ENCODE measurements around the gene GPD2. TPM values are rescaled to one million over a fixed set of nuclear protein-coding genes. Genes with fewer than 3 reads are reported as not detected.
A peak's percentile ranks its signal among the peaks of the same experiment; 100 is the strongest.

GPD2 gene
- total and polyA plus RNA-seq, 2 donors (not counting 1 experiment from before 2014, with no cell fraction given), result 21.6 to 46.6 TPM

DNA sequence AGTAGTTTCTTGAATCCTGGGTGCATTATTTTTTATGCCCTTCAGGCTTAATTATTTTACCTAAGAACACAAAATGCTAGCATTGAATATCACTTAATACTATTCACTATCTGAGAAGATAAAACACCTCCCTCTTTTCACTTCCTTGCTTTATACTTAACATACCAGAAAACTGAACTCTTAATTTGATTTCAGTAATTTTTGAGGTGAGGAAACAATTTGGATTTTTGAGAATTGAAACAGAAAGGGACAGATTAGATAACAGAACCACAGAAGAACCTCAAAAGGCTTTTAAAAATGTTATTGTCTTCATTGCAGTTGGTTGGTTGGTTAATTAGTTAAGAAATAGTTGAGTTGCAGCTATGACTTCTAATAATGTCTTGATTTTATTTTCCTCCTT lies 69.5 kb downstream of the GPD2 start:
- no peaks in the 10 kb centered on the region for H3K36me3 ChIP-seq (ENCODE audit: control insufficient read depth, insufficient read depth, low read length)
- H3K9ac ChIP-seq (ENCODE audit: insufficient read depth, low read length), result no peak overlapping the region
- H3K79me2 ChIP-seq (ENCODE audit: control insufficient read depth, insufficient read depth, low read length), result no peaks in the 10 kb centered on the region
- TF ChIP-seq, protein P1, sequence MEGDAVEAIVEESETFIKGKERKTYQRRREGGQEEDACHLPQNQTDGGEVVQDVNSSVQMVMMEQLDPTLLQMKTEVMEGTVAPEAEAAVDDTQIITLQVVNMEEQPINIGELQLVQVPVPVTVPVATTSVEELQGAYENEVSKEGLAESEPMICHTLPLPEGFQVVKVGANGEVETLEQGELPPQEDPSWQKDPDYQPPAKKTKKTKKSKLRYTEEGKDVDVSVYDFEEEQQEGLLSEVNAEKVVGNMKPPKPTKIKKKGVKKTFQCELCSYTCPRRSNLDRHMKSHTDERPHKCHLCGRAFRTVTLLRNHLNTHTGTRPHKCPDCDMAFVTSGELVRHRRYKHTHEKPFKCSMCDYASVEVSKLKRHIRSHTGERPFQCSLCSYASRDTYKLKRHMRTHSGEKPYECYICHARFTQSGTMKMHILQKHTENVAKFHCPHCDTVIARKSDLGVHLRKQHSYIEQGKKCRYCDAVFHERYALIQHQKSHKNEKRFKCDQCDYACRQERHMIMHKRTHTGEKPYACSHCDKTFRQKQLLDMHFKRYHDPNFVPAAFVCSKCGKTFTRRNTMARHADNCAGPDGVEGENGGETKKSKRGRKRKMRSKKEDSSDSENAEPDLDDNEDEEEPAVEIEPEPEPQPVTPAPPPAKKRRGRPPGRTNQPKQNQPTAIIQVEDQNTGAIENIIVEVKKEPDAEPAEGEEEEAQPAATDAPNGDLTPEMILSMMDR (conservative IDR thresholded peaks at IDR 0.05 in 1 of 2, IDR thresholded peaks at IDR 0.05 in 1 of 2; ENCODE audit: low read depth in 1 of 2, low read length in 2 of 2), result no peak
- TF ChIP-seq EZH2 (IDR thresholded peaks at IDR 0.05; ENCODE audit: low read length, missing control alignments), result no peak
- H4K20me1 ChIP-seq (ENCODE audit: control insufficient read depth, extremely low read depth, insufficient read depth, low read length), result no peaks in the 10 kb centered on the region
- no peaks in the 10 kb centered on the region for H3K4me1 ChIP-seq (ENCODE audit: control insufficient read depth, extremely low read depth, insufficient read depth, low read length)
- H3K27ac ChIP-seq (ENCODE audit: insufficient read depth, low read length), result no peak overlapping the region
- no peak overlapping the region for H3K4me2 ChIP-seq (ENCODE audit: extremely low read depth, insufficient read depth, low read length)
- DNase-seq (ENCODE audit: low read depth in 2 of 2), result peak in 1 of 2 donors; percentile 18
- no peaks in the 10 kb centered on the region for H3K27me3 ChIP-seq (ENCODE audit: control insufficient read depth, insufficient read depth, low read length)
- H2AFZ ChIP-seq (ENCODE audit: low read length), result no peak overlapping the region
- H3K9me3 ChIP-seq (ENCODE audit: control insufficient read depth, insufficient read depth, low read depth, low read length), result no peaks in the 10 kb centered on the region
- no peak overlapping the region for H3K4me3 ChIP-seq (replicated peaks in 1 of 4; ENCODE audit: control extremely low read depth in 1 of 4, insufficient read depth in 1 of 4, low read depth in 3 of 4, low read length in 4 of 4)

DNA sequence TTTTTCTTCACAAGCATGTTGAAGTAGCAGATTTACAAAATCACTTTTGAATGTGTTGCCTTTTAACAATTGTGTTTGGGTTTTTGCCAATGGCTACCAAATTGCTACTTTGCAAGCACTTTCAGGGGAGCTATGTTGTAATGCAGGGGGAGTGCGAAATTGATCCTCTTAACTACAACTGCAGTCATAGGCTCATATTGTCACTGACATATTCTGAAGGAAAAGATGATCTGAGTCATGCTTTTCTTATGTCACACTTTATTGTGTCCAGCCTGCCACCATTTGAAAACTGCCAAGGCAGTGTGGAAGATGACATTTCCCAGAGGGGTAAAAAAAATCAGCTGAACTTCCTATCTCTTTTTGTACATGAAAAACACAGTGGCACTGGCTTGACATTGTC lies 74.9 kb downstream of the GPD2 start:
- H3K36me3 ChIP-seq (ENCODE audit: control insufficient read depth, insufficient read depth, low read length), result no peaks in the 10 kb centered on the region
- no peaks in the 10 kb centered on the region for H4K20me1 ChIP-seq (ENCODE audit: control insufficient read depth, extremely low read depth, insufficient read depth, low read length)
- no peak overlapping the region for H2AFZ ChIP-seq (ENCODE audit: low read length)
- H3K9me3 ChIP-seq (ENCODE audit: control insufficient read depth, insufficient read depth, low read depth, low read length), result no peaks in the 10 kb centered on the region
- H3K27me3 ChIP-seq (ENCODE audit: control insufficient read depth, insufficient read depth, low read length), result no peaks in the 10 kb centered on the region
- DNase-seq (ENCODE audit: low read depth in 2 of 2), result peak in 1 of 2 donors; percentile 2
- H3K4me1 ChIP-seq (ENCODE audit: control insufficient read depth, extremely low read depth, insufficient read depth, low read length), result no peaks in the 10 kb centered on the region
- H3K27ac ChIP-seq (ENCODE audit: insufficient read depth, low read length), result no peak overlapping the region
- H3K4me2 ChIP-seq (ENCODE audit: extremely low read depth, insufficient read depth, low read length), result no peak overlapping the region
- TF ChIP-seq EZH2 (IDR thresholded peaks at IDR 0.05; ENCODE audit: low read length, missing control alignments), result no peak
- TF ChIP-seq, protein P1 (conservative IDR thresholded peaks at IDR 0.05 in 1 of 2, IDR thresholded peaks at IDR 0.05 in 1 of 2; ENCODE audit: low read depth in 1 of 2, low read length in 2 of 2), result no peak
- no peaks in the 10 kb centered on the region for H3K79me2 ChIP-seq (ENCODE audit: control insufficient read depth, insufficient read depth, low read length)
- H3K9ac ChIP-seq (ENCODE audit: insufficient read depth, low read length), result no peak overlapping the region
- no peak overlapping the region for H3K4me3 ChIP-seq (replicated peaks in 1 of 4; ENCODE audit: control extremely low read depth in 1 of 4, insufficient read depth in 1 of 4, low read depth in 3 of 4, low read length in 4 of 4)

- Histone ChIP-seq H2AFZ (ENCODE audit: low read length) (no peak overlapping the region), H3K4me3 (replicated peaks in 1 of 4; ENCODE audit: control extremely low read depth in 1 of 4, insufficient read depth in 1 of 4, low read depth in 3 of 4, low read length in 4 of 4) (no peak overlapping the region), H3K79me2 (ENCODE audit: control insufficient read depth, insufficient read depth, low read length) (no peaks in the 10 kb centered on the region), H3K36me3 (ENCODE audit: control insufficient read depth, insufficient read depth, low read length) (no peaks in the 10 kb centered on the region), H3K9ac (ENCODE audit: insufficient read depth, low read length) (no peak overlapping the region), H3K27ac (ENCODE audit: insufficient read depth, low read length) (no peak overlapping the region), H3K27me3 (ENCODE audit: control insufficient read depth, insufficient read depth, low read length) (no peaks in the 10 kb centered on the region), H3K4me2 (ENCODE audit: extremely low read depth, insufficient read depth, low read length) (no peak overlapping the region), H4K20me1 (ENCODE audit: control insufficient read depth, extremely low read depth, insufficient read depth, low read length) (no peaks in the 10 kb centered on the region), H3K4me1 (ENCODE audit: control insufficient read depth, extremely low read depth, insufficient read depth, low read length) (no peaks in the 10 kb centered on the region), H3K9me3 (ENCODE audit: control insufficient read depth, insufficient read depth, low read depth, low read length) (no peaks in the 10 kb centered on the region)
- no peak for TF ChIP-seq EZH2 (IDR thresholded peaks at IDR 0.05; ENCODE audit: low read length, missing control alignments)
- TF ChIP-seq, protein P1 (conservative IDR thresholded peaks at IDR 0.05 in 1 of 2, IDR thresholded peaks at IDR 0.05 in 1 of 2; ENCODE audit: low read depth in 1 of 2, low read length in 2 of 2), result no peak
- DNase-seq (ENCODE audit: low read depth in 2 of 2), result no peak
Measured at GRCh38 chr2:156511803-156512202, 75.6 kb downstream of the GPD2 start.
